ENCODE data around the gene NEGR1. TPM values are rescaled to one million over a fixed set of nuclear protein-coding genes. Genes with fewer than 3 reads are reported as not detected.

Gene NEGR1
- total RNA-seq, 1 donor from 2014 or later = 2.4 TPM

- H3K9me3 Mint-ChIP-seq = no peaks in the 10 kb centered on the region
- DNase-seq (ENCODE audit: low spot score in 2 of 2, unreplicated experiment in 2 of 2) = no peak
- TF ChIP-seq CTCF (IDR thresholded peaks at IDR 0.05; ENCODE audit: unreplicated experiment) = no peak
Observed at GRCh38 chr1:71986160-71986559, 296.2 kb downstream of the NEGR1 start.

DNA sequence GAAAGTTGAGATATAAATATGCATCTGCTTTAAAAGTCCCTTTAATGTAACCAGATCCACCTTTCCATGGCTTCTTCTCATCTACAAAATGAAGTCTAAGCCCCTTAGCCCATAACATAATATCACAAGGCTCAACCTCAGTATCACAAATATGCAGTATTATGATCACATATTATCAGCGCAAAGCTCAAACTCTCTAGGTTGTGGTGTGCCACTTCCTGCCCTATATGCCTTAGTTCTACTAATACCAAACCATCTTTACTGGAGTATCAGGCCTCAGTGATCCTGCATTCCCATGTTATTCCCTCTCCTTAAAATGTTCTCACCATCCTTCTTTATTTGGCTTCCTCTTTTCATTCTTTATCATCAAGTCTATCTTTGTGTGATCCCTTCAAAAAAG lies 301.8 kb downstream of the NEGR1 start:
- no peak for TF ChIP-seq CTCF (IDR thresholded peaks at IDR 0.05; ENCODE audit: unreplicated experiment)
- H3K27me3 Mint-ChIP-seq (ENCODE audit: low read depth) = no peaks in the 10 kb centered on the region
- no peaks in the 10 kb centered on the region for H3K4me1 Mint-ChIP-seq
- H3K27ac Mint-ChIP-seq = no peak overlapping the region
- H3K4me3 Mint-ChIP-seq = no peak overlapping the region
- no peaks in the 10 kb centered on the region for H3K36me3 Mint-ChIP-seq
- no peak for DNase-seq (ENCODE audit: low spot score in 2 of 2, unreplicated experiment in 2 of 2)
- H3K9me3 Mint-ChIP-seq = no peaks in the 10 kb centered on the region

More at GRCh38 chr1:71986160-71986559, 296.2 kb downstream of the NEGR1 start:
- peaks cover 16% of the 10 kb centered on the region for H3K4me1 Mint-ChIP-seq
- peak overlapping the region; percentile 36 for H3K27ac Mint-ChIP-seq
- H3K36me3 Mint-ChIP-seq = no peaks in the 10 kb centered on the region
- no peaks in the 10 kb centered on the region for H3K27me3 Mint-ChIP-seq (ENCODE audit: low read depth)
- H3K4me3 Mint-ChIP-seq = no peak overlapping the region

DNA sequence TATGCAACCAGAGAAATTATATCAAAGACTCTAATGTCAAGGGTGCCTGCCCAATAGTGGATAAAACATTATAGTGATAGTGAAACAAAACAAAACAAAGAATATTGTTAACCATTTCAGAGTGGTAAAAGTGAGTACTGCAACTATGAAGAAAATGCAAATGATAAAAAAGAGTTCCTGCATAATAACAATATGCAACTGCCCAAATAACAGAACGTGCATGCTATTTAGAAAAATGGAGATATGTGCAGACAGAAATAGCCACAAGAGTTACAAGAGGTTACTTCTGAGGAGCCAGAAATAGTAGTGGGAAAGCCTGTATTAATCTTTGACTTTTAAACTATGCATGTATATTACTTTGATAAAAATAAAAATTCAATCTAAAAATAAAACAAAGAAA lies 302.5 kb downstream of the NEGR1 start:
- Mint-ChIP-seq H3K36me3 (no peaks in the 10 kb centered on the region), H3K27me3 (ENCODE audit: low read depth) (no peaks in the 10 kb centered on the region), H3K4me1 (peaks cover 6% of the 10 kb centered on the region), H3K4me3 (no peak overlapping the region), H3K9me3 (no peaks in the 10 kb centered on the region), H3K27ac (no peak overlapping the region)
- DNase-seq (ENCODE audit: low spot score in 2 of 2, unreplicated experiment in 2 of 2) = no peak
- TF ChIP-seq CTCF (IDR thresholded peaks at IDR 0.05; ENCODE audit: unreplicated experiment) = no peak

- H3K4me1 Mint-ChIP-seq = no peaks in the 10 kb centered on the region
- DNase-seq (ENCODE audit: low spot score in 2 of 2, unreplicated experiment in 2 of 2) = no peak
- no peaks in the 10 kb centered on the region for H3K27me3 Mint-ChIP-seq (ENCODE audit: low read depth)
- TF ChIP-seq CTCF (IDR thresholded peaks at IDR 0.05; ENCODE audit: unreplicated experiment) = no peak
- no peak overlapping the region for H3K27ac Mint-ChIP-seq
- no peaks in the 10 kb centered on the region for H3K9me3 Mint-ChIP-seq
- no peak overlapping the region for H3K4me3 Mint-ChIP-seq
- no peaks in the 10 kb centered on the region for H3K36me3 Mint-ChIP-seq
Observed at GRCh38 chr1:71967670-71968069, 314.7 kb downstream of the NEGR1 start.

DNA sequence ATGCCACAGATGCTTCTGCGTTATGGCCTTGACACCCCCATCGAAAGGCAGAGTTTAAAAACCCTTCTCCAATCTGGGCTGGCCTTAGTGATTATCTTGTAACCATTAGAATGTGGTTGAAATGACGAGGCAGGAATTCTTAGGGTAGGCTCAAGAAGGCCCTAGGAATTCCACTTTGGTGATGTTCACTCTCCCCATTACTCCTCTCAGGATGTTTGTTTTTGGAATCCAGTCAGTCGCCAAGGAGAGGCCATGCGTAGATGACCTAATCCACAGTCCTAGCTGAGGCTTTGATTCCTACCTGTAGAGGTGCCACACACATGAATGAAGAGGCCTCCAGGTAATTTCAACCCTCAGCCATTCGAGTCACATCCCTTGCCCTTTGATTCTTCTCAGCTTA lies 318.2 kb downstream of the NEGR1 start:
- Mint-ChIP-seq H3K9me3 (no peaks in the 10 kb centered on the region), H3K27me3 (ENCODE audit: low read depth) (no peaks in the 10 kb centered on the region)

More for the DNA sequence above, 318.2 kb downstream of the NEGR1 start:
- Mint-ChIP-seq H3K4me1 (no peaks in the 10 kb centered on the region), H3K4me3 (no peak overlapping the region), H3K27ac (no peak overlapping the region), H3K36me3 (no peaks in the 10 kb centered on the region)
- no peak for DNase-seq (ENCODE audit: low spot score in 2 of 2, unreplicated experiment in 2 of 2)
- TF ChIP-seq CTCF (IDR thresholded peaks at IDR 0.05; ENCODE audit: unreplicated experiment) = no peak
